OCI-LY3 (cell line): ENCODE data around the gene HLA-DQA1.
A peak's percentile ranks its signal among the peaks of the same experiment; 100 is the strongest.

Experiments used
- H2AFZ ChIP-seq: fragments of 200-600, 300-600 bp; shearing (Covaris generic); 2 replicates; pipeline ENCODE4 v1.6.0; 2014; ENCODE audit warnings: antibody characterized with exemption, low read depth, low read length
- H3K27ac ChIP-seq: fragments of 200-600, 300-600 bp; sonication (generic); 2 replicates; pipeline ENCODE4 v1.5.1; 2014; ENCODE audit warnings: mild to moderate bottlenecking, low read length, moderate library complexity, mixed read lengths
- H3K27me3 ChIP-seq: fragments of 200-600, 300-600 bp; sonication (generic); 2 replicates; pipeline ENCODE4 v1.6.1; 2014; ENCODE audit warnings: low read depth, low read length, mixed read lengths
- H3K36me3 ChIP-seq: fragments of 200-600, 300-600 bp; sonication (generic); replicated peaks from 2 replicates; pipeline ENCODE3; 2014; ENCODE audit warnings: low read depth, low read length, mixed read lengths
- H3K4me1 ChIP-seq: fragments of 300-600, 200-600 bp; sonication (generic); 2 replicates; pipeline ENCODE4 v1.6.1; 2014; ENCODE audit warnings: low read length, mixed read lengths
- H3K4me2 ChIP-seq: fragments of 200-600, 300-600 bp; sonication (generic); 2 replicates; pipeline ENCODE4 v1.6.1; 2014; ENCODE audit warnings: low read length, mixed read lengths
- H3K4me3 ChIP-seq: fragments of 300-600, 200-600 bp; sonication (generic); 2 replicates; pipeline ENCODE4 v1.5.1; 2014; ENCODE audit warnings: antibody characterized with exemption, mild to moderate bottlenecking, low read length, moderate library complexity
- H3K79me2 ChIP-seq: fragments of 300-600, 200-600 bp; shearing (Covaris generic); 2 replicates; pipeline ENCODE4 v1.6.1; 2014; ENCODE audit warnings: mild to moderate bottlenecking, low read length, mixed read lengths
- H3K9ac ChIP-seq: fragments of 300-600, 200-600 bp; shearing (Covaris generic); 2 replicates; pipeline ENCODE4 v1.6.0; 2014; ENCODE audit warnings: mild to moderate bottlenecking, low read length, moderate library complexity
- H3K9me3 ChIP-seq: fragments of 200-600, 300-600 bp; shearing (Covaris generic); 2 replicates; pipeline ENCODE4 v1.6.1; 2014; ENCODE audit warnings: low read length, mixed read lengths; ENCODE audit not compliant: insufficient read depth
- H4K20me1 ChIP-seq: fragments of 200-600, 300-600 bp; sonication (generic); 2 replicates; pipeline ENCODE4 v1.6.1; 2016; ENCODE audit warnings: low read length, mixed read lengths; ENCODE audit not compliant: insufficient read depth
- EZH2phosphoT487 ChIP-seq: fragments of 200-600 bp; shearing (Covaris generic); IDR thresholded peaks from 2 replicates; pipeline ENCODE4 v1.6.1; 2018; ENCODE audit warnings: antibody characterized with exemption, mixed run types, low read depth
- TF ChIP-seq, protein P1 (sequence below): fragments of 200-600, 300-600 bp; sonication (generic); IDR thresholded peaks from 2 replicates; pipeline ENCODE4 v1.5.1; 2014; ENCODE audit warnings: antibody characterized with exemption, low read length, low read depth

Gene HLA-DQA1

DNA sequence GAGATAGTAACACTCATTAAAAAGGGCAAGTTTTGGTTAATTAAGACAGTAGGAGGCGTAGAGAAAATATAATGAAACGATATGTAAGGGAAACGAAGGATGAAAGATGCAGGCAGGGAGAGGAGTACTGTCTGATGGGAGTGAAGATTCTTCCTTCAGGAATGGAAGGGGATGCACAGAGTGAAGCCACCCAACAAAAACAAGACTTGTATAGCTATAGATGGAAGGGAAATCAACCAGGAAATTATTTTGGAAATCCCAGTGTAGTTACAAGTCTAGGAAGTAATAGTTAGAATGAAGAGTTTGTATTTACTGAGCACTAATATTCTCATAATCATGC lies 27.8 kb upstream of the HLA-DQA1 start:
- Histone ChIP-seq H3K4me2 (peak overlapping the region; percentile 74), H3K4me1 (peaks cover 52% of the 10 kb centered on the region), H3K27ac (peak overlapping the region; percentile 92), H3K9ac (peak overlapping the region; percentile 68), H3K27me3 (no peaks in the 10 kb centered on the region), H3K4me3 (peak overlapping the region; percentile 56), H2AFZ (no peak overlapping the region), H3K9me3 (no peaks in the 10 kb centered on the region), H3K79me2 (no peaks in the 10 kb centered on the region; the same call in 1 of the 2 replicates), H3K36me3 (no peaks in the 10 kb centered on the region), H4K20me1 (no peaks in the 10 kb centered on the region)
- no peak for TF ChIP-seq EZH2phosphoT487
- TF ChIP-seq, protein P1, sequence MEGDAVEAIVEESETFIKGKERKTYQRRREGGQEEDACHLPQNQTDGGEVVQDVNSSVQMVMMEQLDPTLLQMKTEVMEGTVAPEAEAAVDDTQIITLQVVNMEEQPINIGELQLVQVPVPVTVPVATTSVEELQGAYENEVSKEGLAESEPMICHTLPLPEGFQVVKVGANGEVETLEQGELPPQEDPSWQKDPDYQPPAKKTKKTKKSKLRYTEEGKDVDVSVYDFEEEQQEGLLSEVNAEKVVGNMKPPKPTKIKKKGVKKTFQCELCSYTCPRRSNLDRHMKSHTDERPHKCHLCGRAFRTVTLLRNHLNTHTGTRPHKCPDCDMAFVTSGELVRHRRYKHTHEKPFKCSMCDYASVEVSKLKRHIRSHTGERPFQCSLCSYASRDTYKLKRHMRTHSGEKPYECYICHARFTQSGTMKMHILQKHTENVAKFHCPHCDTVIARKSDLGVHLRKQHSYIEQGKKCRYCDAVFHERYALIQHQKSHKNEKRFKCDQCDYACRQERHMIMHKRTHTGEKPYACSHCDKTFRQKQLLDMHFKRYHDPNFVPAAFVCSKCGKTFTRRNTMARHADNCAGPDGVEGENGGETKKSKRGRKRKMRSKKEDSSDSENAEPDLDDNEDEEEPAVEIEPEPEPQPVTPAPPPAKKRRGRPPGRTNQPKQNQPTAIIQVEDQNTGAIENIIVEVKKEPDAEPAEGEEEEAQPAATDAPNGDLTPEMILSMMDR: no peak

DNA sequence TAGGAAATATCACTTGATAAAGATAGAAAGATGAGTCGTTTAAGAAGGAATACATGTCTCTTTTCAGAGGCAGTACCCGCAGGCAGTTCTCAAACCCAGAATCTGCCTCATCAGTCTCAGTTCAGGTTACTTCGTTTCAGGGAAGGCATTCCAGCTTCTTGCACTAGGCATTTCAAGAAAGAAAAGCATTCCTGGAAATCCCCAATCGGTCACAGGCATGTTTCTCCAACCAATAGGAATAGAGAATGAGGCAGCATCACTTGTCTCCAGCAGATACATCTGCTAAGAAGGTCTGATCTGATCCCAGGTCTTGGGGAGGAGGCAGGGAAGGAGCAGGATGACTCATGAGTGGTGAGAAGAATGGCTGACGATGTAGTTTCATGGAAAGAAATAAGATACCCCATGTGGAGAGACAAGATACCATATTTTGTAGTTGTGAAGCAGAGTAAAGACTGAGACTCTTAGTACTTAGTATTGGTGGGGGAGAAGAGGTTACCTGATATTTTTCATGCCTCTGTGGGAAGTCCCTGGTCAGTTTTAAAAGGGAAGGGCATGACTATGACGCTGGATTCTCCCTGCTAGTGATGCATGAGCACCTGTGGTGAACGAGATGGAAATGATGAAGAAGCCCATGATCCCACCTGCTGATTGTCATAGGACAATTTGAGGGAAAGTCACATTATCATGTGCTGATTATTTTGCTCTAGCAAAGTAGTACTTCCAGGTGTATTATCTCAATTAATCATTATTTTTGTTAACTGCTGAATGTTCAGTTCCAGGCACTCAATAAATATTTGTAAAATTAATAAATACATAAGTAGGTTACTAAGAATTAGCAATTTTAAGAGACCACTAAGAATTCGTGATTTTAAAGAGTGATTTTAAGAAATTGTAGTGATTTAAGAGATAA lies 27.2 kb upstream of the HLA-DQA1 start:
- peak overlapping the region; percentile 74 for H3K4me2 ChIP-seq
- peaks cover 47% of the 10 kb centered on the region for H3K4me1 ChIP-seq
- no peaks in the 10 kb centered on the region for H3K27me3 ChIP-seq
- H3K79me2 ChIP-seq: no peaks in the 10 kb centered on the region; the same call in 1 of the 2 replicates
- H3K27ac ChIP-seq: peak overlapping the region; percentile 92
- H3K4me3 ChIP-seq: peak overlapping the region; percentile 58
- no peaks in the 10 kb centered on the region for H3K36me3 ChIP-seq
- no peaks in the 10 kb centered on the region for H3K9me3 ChIP-seq
- TF ChIP-seq, protein P1: no peak
- no peak for TF ChIP-seq EZH2phosphoT487
- no peaks in the 10 kb centered on the region for H4K20me1 ChIP-seq
- H2AFZ ChIP-seq: no peak overlapping the region
- H3K9ac ChIP-seq: peak overlapping the region; percentile 68

DNA sequence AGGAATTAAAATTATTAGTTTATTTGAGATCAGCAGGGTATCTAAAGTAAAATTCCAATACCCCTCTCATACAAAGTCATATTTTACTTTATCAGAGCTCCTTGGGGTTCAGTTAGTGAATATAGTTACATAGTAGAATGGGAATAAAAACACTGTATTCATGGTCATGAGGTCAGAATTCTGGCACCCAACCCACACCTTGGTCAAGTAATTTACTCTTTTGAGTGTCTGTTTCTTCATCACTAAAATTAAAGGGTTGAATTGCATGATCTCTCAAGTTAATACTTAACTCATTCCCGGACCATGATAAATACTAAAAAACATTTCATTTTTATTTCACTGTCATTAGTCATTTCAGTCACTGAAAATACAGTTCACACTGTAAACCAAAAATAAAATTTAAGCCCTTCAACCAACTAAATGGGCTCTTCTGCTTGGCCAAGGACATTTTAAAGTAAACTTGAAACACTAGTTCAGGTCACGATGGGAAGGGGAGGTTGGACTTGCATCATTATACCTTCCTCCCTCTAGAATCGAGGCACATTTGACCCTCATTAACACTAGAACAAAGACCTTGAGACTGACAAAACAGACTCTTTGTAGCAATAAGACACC lies 26.4 kb upstream of the HLA-DQA1 start:
- Histone ChIP-seq H3K27me3 (no peaks in the 10 kb centered on the region), H2AFZ (no peak overlapping the region), H3K4me3 (peak overlapping the region; percentile 58), H3K4me2 (peak overlapping the region; percentile 59), H4K20me1 (no peaks in the 10 kb centered on the region), H3K36me3 (no peaks in the 10 kb centered on the region), H3K9ac (peak overlapping the region; percentile 68), H3K79me2 (no peaks in the 10 kb centered on the region; the same call in 1 of the 2 replicates), H3K9me3 (no peaks in the 10 kb centered on the region), H3K27ac (peak overlapping the region; percentile 92), H3K4me1 (peaks cover 42% of the 10 kb centered on the region)
- TF ChIP-seq, protein P1: no peak
- no peak for TF ChIP-seq EZH2phosphoT487

DNA sequence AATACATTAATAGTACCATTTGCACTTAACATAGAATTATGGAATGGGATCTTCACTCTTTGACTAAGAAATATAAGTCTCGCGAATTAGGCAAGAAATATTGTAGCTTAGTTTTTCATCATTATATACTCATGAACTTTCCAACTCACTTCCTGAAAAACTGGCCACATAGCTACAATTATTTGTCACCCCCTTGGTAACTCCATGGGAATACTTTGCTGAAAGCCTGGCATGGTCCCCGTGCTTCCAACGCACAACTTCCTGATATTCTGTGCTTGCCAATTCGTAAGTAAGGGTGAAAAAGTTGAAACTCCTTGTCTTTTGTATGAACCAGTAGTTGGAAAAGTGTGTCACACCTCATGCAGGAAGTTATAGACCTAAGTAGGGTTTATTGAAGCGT lies 23.7 kb upstream of the HLA-DQA1 start:
- H3K4me3 ChIP-seq: no peak overlapping the region
- no peaks in the 10 kb centered on the region for H3K79me2 ChIP-seq
- TF ChIP-seq, protein P1: no peak
- no peak for TF ChIP-seq EZH2phosphoT487
- H3K4me1 ChIP-seq: peaks cover 26% of the 10 kb centered on the region
- H2AFZ ChIP-seq: no peak overlapping the region
- no peaks in the 10 kb centered on the region for H4K20me1 ChIP-seq
- H3K36me3 ChIP-seq: peaks cover 4% of the 10 kb centered on the region
- no peak overlapping the region for H3K27ac ChIP-seq
- no peak overlapping the region for H3K9ac ChIP-seq
- peaks cover 8% of the 10 kb centered on the region; the same call in 1 of the 2 replicates for H3K9me3 ChIP-seq
- H3K27me3 ChIP-seq: no peaks in the 10 kb centered on the region
- no peak overlapping the region for H3K4me2 ChIP-seq
